Activated CD4-positive, alpha-beta memory T cell treated with anti-CD3 and anti-CD28 coated beads for 36 hours (primary cell): Measurements from ENCODE around the gene APOD. TPM values are rescaled to one million over a fixed set of nuclear protein-coding genes. Genes with fewer than 3 reads are reported as not detected.

Experiments used
- CTCF ChIA-PET: fragments of 350-600 bp; sonication (Branson Sonifier 250); formaldehyde crosslinking; loops from one replicate; lab custom pipeline; 2021; ENCODE audit warnings: antibody characterized with exemption, inconsistent platforms; lab: Charles Lee
- POLR2A ChIA-PET: fragments of 350-600 bp; sonication (Branson Sonifier 250); formaldehyde crosslinking; loops from one replicate; lab custom pipeline; 2021; ENCODE audit warnings: antibody characterized with exemption; lab: Charles Lee
- DNase-seq: peaks from one replicate; pipeline ENCODE4 v3.0.0-alpha.2; 2020
- H3K27ac Mint-ChIP-seq: one replicate; pipeline ENCODE4 v1.8.0; 2021; ENCODE audit warnings: mixed read lengths
- H3K27me3 Mint-ChIP-seq: one replicate; pipeline ENCODE4 v1.8.0; 2021; ENCODE audit warnings: mixed read lengths
- H3K36me3 Mint-ChIP-seq: one replicate; pipeline ENCODE4 v1.8.0; 2021; ENCODE audit warnings: mixed read lengths
- H3K4me1 Mint-ChIP-seq: one replicate; pipeline ENCODE4 v1.8.0; 2021; ENCODE audit warnings: low read depth, mixed read lengths
- H3K4me3 Mint-ChIP-seq: one replicate; pipeline ENCODE4 v1.8.0; 2021; ENCODE audit warnings: mild to moderate bottlenecking, mixed read lengths
- H3K9me3 Mint-ChIP-seq: one replicate; pipeline ENCODE4 v1.8.0; 2021; ENCODE audit warnings: mixed read lengths
- intact Hi-C: fragments of 100-400 bp; cut with micrococcal nuclease; formaldehyde crosslinking; loops from one replicate; pipeline ENCODE4 v1.15.1; 2023
- total RNA-seq, 2 experiments: library from RNA; stranded (reverse); gene quantifications; one replicate each; pipeline ENCODE4 v1.2.3, GENCODE V29; 2021

The APOD gene
- total RNA-seq, 2 experiments from 2014 or later, result 0.48 to 0.59 TPM

GRCh38 chr3:195577645-195578177 is 6.0 kb downstream of the APOD start:
- Mint-ChIP-seq H3K27ac (no peak overlapping the region), H3K27me3 (peaks cover 2% of the 10 kb centered on the region), H3K9me3 (no peaks in the 10 kb centered on the region), H3K36me3 (no peaks in the 10 kb centered on the region), H3K4me3 (no peak overlapping the region), H3K4me1 (no peaks in the 10 kb centered on the region)
- ChIA-PET POLR2A (no interaction called here), CTCF (no interaction called here)
- no peak for DNase-seq
- intact Hi-C loops, result no loop called here

- H3K27me3 Mint-ChIP-seq, result peaks cover 2% of the 10 kb centered on the region
- no peaks in the 10 kb centered on the region for H3K9me3 Mint-ChIP-seq
- intact Hi-C loops, result no loop called here
- no peak overlapping the region for H3K4me3 Mint-ChIP-seq
- H3K4me1 Mint-ChIP-seq, result no peaks in the 10 kb centered on the region
- DNase-seq, result no peak
- CTCF ChIA-PET, result no interaction called here
- H3K27ac Mint-ChIP-seq, result no peak overlapping the region
- no peaks in the 10 kb centered on the region for H3K36me3 Mint-ChIP-seq
- POLR2A ChIA-PET, result no interaction called here
Measured at GRCh38 chr3:195574497-195575304, 9.0 kb downstream of the APOD start.

GRCh38 chr3:195573611-195574496 is 9.9 kb downstream of the APOD start:
- Mint-ChIP-seq H3K27ac (no peak overlapping the region), H3K36me3 (no peaks in the 10 kb centered on the region), H3K4me3 (no peak overlapping the region), H3K9me3 (no peaks in the 10 kb centered on the region), H3K4me1 (no peaks in the 10 kb centered on the region), H3K27me3 (no peaks in the 10 kb centered on the region)
- ChIA-PET POLR2A (no interaction called here), CTCF (no interaction called here)
- DNase-seq, result no peak
- intact Hi-C loops, result no loop called here

GRCh38 chr3:195571361-195571760 is 12.4 kb downstream of the APOD start:
- DNase-seq, result no peak
- Mint-ChIP-seq H3K9me3 (no peaks in the 10 kb centered on the region), H3K27me3 (no peaks in the 10 kb centered on the region), H3K27ac (no peak overlapping the region), H3K4me1 (no peaks in the 10 kb centered on the region), H3K4me3 (no peak overlapping the region), H3K36me3 (no peaks in the 10 kb centered on the region)
- intact Hi-C loops, result no loop called here
- ChIA-PET CTCF (interaction anchor here (0.8 kb wide), 1 partner anchor 300 kb away, joined by 3 read pairs; the partner anchor contains the start of gene XXYLT1), POLR2A (no interaction called here)

- H3K4me1 Mint-ChIP-seq, result no peaks in the 10 kb centered on the region
- ChIA-PET CTCF (interaction anchor here (0.8 kb wide), 1 partner anchor 300 kb away, joined by 3 read pairs; the partner anchor contains the start of gene XXYLT1), POLR2A (no interaction called here)
- no peak overlapping the region for H3K27ac Mint-ChIP-seq
- H3K36me3 Mint-ChIP-seq, result no peaks in the 10 kb centered on the region
- no peaks in the 10 kb centered on the region for H3K27me3 Mint-ChIP-seq
- H3K9me3 Mint-ChIP-seq, result no peaks in the 10 kb centered on the region
- intact Hi-C loops, result no loop called here
- no peak for DNase-seq
- no peak overlapping the region for H3K4me3 Mint-ChIP-seq
Measured at GRCh38 chr3:195570912-195571311, 12.8 kb downstream of the APOD start.

- intact Hi-C loops, result no loop called here
- no peak for DNase-seq
- no peak overlapping the region for H3K4me3 Mint-ChIP-seq
- no peaks in the 10 kb centered on the region for H3K36me3 Mint-ChIP-seq
- ChIA-PET POLR2A (no interaction called here), CTCF (no interaction called here)
- no peak overlapping the region for H3K27ac Mint-ChIP-seq
- no peaks in the 10 kb centered on the region for H3K9me3 Mint-ChIP-seq
- no peaks in the 10 kb centered on the region for H3K27me3 Mint-ChIP-seq
- H3K4me1 Mint-ChIP-seq, result no peaks in the 10 kb centered on the region
Measured at GRCh38 chr3:195570344-195570743, 13.4 kb downstream of the APOD start.

- Mint-ChIP-seq H3K4me1 (no peaks in the 10 kb centered on the region), H3K27ac (no peak overlapping the region), H3K27me3 (no peaks in the 10 kb centered on the region), H3K4me3 (no peak overlapping the region), H3K9me3 (no peaks in the 10 kb centered on the region), H3K36me3 (no peaks in the 10 kb centered on the region)
- DNase-seq, result no peak
- intact Hi-C loops, result no loop called here
- ChIA-PET CTCF (no interaction called here), POLR2A (no interaction called here)
Measured at GRCh38 chr3:195568630-195569029, 15.1 kb downstream of the APOD start.

GRCh38 chr3:195566797-195567196 is 16.9 kb downstream of the APOD start:
- intact Hi-C loops, result no loop called here
- no peak overlapping the region for H3K27ac Mint-ChIP-seq
- H3K9me3 Mint-ChIP-seq, result no peaks in the 10 kb centered on the region
- no peaks in the 10 kb centered on the region for H3K27me3 Mint-ChIP-seq
- no peak overlapping the region for H3K4me3 Mint-ChIP-seq
- H3K36me3 Mint-ChIP-seq, result no peaks in the 10 kb centered on the region
- CTCF ChIA-PET, result no interaction called here
- POLR2A ChIA-PET, result no interaction called here
- no peaks in the 10 kb centered on the region for H3K4me1 Mint-ChIP-seq
- no peak for DNase-seq

- CTCF ChIA-PET, result interaction anchor here (1.1 kb wide), 1 partner anchor 9 kb away, joined by 3 read pairs; no protein-coding TSS in a partner anchor
- no peaks in the 10 kb centered on the region for H3K9me3 Mint-ChIP-seq
- H3K36me3 Mint-ChIP-seq, result no peaks in the 10 kb centered on the region
- no peaks in the 10 kb centered on the region for H3K4me1 Mint-ChIP-seq
- no peak overlapping the region for H3K4me3 Mint-ChIP-seq
- H3K27me3 Mint-ChIP-seq, result no peaks in the 10 kb centered on the region
- DNase-seq, result no peak
- intact Hi-C loops, result no loop called here
- H3K27ac Mint-ChIP-seq, result no peak overlapping the region
- POLR2A ChIA-PET, result no interaction called here
Measured at GRCh38 chr3:195565716-195566115, 18.0 kb downstream of the APOD start.

- DNase-seq, result no peak
- CTCF ChIA-PET, result interaction anchor here (0.6 to 2.5 kb wide), 2 partner anchors 46 to 287 kb away, joined by 3 to 7 read pairs; no protein-coding TSS in a partner anchor
- no peaks in the 10 kb centered on the region for H3K27me3 Mint-ChIP-seq
Measured at GRCh38 chr3:195563317-195563716, 20.4 kb downstream of the APOD start.

GRCh38 chr3:195559723-195560409 is 23.9 kb downstream of the APOD start:
- Mint-ChIP-seq H3K27ac (no peak overlapping the region), H3K4me1 (peaks cover 19% of the 10 kb centered on the region), H3K36me3 (no peaks in the 10 kb centered on the region), H3K9me3 (no peaks in the 10 kb centered on the region), H3K4me3 (no peak overlapping the region), H3K27me3 (no peaks in the 10 kb centered on the region)
- intact Hi-C loops, result loop anchor here (2.0 kb wide), 1 partner anchor 49 kb away; no protein-coding TSS in a partner anchor
- ChIA-PET POLR2A (interaction anchor here (0.6 kb wide), 1 partner anchor 380 kb away, joined by 8 read pairs; no protein-coding TSS in a partner anchor), CTCF (interaction anchor here (1.3 to 1.6 kb wide), 2 partner anchors 10 to 291 kb away, joined by 4 to 5 read pairs; no protein-coding TSS in a partner anchor)
- no peak for DNase-seq

More at GRCh38 chr3:195563317-195563716, 20.4 kb downstream of the APOD start:
- peaks cover 7% of the 10 kb centered on the region for H3K4me1 Mint-ChIP-seq
- intact Hi-C loops, result no loop called here
- no peaks in the 10 kb centered on the region for H3K9me3 Mint-ChIP-seq
- no peak overlapping the region for H3K27ac Mint-ChIP-seq
- no peaks in the 10 kb centered on the region for H3K36me3 Mint-ChIP-seq
- H3K4me3 Mint-ChIP-seq, result no peak overlapping the region
- POLR2A ChIA-PET, result no interaction called here
